Amniotic epithelial cell (primary cell): Measurements from ENCODE around the gene RNF167.
A peak's percentile ranks its signal among the peaks of the same experiment; 100 is the strongest.

Source experiments
- DNase-seq: peaks from one replicate; pipeline ENCODE4 v3.0.0-alpha.2; 2010; ENCODE audit warnings: low read depth

Gene RNF167

DNA sequence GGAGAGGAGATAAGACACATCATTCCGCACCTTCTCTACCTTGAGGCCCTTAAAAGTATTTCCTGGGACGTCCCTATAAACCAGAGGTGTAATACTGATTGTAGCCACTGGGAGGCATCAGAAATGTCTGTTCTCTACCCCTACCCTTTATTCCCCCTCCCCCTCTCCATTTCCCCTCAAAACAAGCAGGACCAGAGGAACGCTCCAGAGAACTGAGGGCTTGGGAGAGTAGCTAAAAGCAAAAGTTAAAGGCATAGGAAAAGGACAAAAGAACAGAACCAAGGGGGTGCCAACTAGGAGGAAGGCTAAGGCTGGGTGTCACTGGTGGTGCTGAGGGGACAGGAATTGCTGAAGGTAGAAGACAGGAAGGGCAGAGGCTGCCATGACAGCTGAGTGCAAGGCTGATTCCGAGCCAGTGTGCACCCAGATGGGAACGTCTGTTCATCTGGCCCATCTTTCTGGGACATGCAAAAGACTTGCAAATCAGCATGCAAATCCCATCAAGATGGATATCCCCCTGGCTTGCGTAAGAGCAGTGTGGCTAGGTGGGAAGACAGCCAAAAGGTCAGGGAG, 40.7 kb downstream of the RNF167 start:
- peak; percentile 56 for DNase-seq

DNA sequence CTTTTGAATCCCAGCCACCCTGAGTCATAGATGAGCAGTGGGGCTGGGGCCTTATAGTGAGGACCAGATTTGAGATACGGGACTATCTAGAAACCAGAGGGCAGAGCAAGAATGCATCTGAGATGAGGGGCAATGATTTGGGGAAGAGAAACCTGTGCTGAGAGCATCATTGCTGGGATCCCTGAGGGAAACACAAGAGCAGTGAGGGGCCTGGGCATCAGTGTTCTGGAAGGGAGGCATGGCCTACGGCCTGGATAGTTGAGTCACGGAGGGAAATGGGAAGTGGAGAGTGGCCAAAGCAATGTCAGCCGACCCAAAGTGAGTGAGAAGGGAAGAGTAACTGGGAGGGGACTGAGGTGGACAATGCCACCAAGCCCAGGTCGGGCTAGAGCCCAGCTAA, 42.2 kb downstream of the RNF167 start:
- no peak for DNase-seq

DNA sequence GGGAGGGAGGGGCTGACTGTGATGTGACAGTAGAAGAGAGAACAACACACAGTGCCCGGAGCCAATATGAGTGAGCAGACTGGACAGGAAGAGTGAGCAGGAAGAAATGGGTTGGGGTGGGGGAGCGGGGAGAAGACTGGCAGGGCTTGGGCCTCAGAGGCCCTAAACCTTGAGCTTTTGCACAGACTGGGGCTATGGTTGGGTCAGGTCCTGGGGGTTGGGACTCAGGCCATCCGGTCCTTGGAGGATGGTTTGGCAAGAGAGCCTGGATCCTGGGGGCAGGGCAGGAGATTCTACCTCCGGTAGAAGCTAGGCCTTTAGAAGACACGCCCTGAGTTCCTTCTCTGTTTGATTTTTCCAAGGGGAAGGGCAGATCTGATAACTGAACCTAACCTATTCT, 46.3 kb downstream of the RNF167 start:
- no peak for DNase-seq

DNA sequence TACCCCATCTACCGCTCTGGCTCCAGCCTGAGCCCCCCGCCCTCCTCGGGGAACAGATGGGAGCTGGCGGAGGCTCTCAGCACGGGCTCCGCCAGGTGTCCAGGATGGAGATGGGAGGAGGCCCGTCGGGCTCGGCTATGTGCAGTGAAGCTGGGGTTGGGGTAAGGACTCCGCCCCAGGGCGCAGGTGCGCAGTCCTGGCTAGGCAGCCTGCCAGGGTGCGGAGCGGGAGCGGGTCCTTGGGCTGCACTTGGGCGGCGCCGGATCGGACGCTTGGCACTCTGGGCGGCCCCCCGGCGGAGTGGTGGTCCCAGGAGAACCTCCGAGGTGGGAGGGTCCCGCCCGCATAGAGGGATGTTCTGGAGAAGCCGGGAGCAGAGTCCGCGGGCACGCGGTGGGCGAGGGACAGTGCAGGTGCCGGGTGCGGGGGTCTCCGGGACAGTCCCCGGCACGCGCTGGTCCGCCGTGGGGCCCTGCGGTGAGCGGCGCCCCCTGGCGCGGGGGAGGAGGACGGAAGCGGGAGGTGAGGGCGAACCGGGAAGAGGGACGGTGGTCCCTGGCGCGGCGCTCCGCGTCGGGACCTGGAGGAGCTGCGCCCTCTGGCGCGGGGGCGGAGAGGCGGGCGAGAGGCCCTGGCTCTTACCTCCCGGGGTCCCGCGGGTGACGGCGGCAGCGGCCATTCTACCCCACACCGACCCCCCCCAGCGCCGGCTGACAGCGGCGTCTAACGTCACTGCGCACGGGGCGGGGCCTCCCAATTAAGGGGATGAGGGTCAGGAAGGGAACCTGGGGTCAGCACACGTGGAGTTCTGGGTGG, 47.1 kb downstream of the RNF167 start, which contains the start of gene CAMTA2:
Gene CAMTA2, minus strand, starts transcription at position 725 of the 816 bp plus-strand sequence. CDS start 1,453 bp downstream, outside the sequence.
- peak; percentile 39 for DNase-seq

DNA sequence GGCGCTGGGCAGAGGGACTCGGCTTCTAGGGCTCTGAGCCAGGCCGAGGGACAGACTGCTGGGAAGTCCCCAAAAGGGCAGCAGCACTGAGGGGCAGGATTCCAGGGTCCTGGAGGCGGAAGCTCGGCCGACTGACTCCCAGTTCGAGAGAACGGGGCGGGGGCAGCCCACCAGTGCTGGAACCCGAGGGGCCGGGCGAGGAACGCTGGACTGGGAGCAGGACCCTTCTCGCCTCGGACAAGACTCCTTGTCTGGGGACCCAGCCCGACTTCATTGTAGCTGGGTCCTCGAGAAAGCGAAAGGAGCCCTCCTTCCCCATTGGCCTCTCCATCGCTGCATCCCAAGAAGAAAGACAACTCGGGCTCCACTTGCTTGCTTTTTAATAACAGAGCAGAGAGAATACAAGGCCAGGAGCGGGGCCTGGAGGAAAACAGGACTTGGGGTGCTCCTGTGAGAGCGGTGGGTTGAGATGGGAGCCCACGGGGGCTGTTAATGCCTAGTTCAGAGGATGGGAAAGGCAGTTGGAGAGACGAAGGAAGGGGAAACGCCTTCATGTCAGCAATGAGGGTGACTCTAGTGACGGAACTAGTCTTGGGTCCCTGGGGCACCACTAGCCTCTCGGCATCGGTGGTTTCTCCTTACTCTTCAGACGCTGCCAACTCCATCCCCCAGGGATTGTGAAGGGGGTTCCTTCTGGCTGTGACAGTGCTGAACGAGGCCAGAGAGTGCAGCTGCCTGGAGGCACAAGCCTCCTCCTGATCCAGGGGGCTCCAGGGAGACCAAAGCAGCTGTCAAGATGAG, 47.9 kb downstream of the RNF167 start:
- no peak for DNase-seq

DNA sequence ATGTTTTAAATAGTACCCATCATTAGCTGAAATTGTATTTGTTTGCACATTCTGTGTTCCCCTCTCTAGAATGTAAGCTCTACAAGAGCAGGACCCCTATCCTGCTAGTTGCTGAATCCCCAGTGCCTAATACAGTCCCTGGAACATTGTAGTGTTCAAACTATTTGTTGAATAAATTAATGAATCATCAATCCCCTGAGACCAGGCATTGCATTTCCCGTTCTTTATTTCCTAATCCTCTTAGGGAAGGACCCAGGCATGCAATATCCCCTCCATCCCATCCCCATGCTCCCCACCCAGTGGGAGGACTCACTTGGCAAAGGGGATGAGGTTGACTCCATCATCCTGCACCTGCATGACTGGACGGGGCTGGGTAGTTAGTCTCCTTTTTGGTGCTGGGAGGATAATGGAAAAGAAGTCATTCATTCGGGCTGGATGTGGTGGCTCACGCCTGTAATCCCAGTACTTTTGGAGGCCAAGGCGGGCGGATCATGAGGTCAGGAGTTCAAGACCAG, 54.1 kb downstream of the RNF167 start:
- no peak for DNase-seq
